ENCODE results near the gene GRID1. TPM values are rescaled to one million over a fixed set of nuclear protein-coding genes. Genes with fewer than 3 reads are reported as not detected.

The GRID1 gene
- total RNA-seq, 1 experiment from 2014 or later: 5.6 TPM

GRCh38 chr10:86337121-86337601 is 29.4 kb downstream of the GRID1 start:
- ChIA-PET RAD21 (ENCODE audit: low non-redundant PET in 1 of 2, low total read pairs in 2 of 2, uncharacterized antibody in 2 of 2, unreplicated experiment in 2 of 2) (no interaction called here), CTCF (no interaction called here), POLR2A (no interaction called here)
- intact Hi-C loops (cut with micrococcal nuclease): no loop called here
- ATAC-seq (no peak), DNase-seq (ENCODE audit: low read depth, low spot score) (no peak)
- Histone ChIP-seq H2AFZ (ENCODE audit: low read depth, low read length, poor library complexity, severe bottlenecking) (no peak overlapping the region), H3K79me2 (ENCODE audit: insufficient read depth, low read length) (no peaks in the 10 kb centered on the region), H3K27ac (ENCODE audit: low read depth, low read length) (no peak overlapping the region), H3K36me3 (ENCODE audit: control insufficient read depth in 1 of 2, insufficient read depth in 2 of 2, low read length in 2 of 2) (no peaks in the 10 kb centered on the region), H3K4me2 (ENCODE audit: low read length) (no peak overlapping the region), H3K27me3 (ENCODE audit: insufficient read depth, low read length) (no peaks in the 10 kb centered on the region), H4K20me1 (ENCODE audit: insufficient read depth) (no peaks in the 10 kb centered on the region), H3K4me1 (ENCODE audit: control insufficient read depth in 1 of 2, insufficient read depth in 2 of 2, low read length in 2 of 2) (peaks cover 2 to 9% of the 10 kb centered on the region in 2 experiments; a peak in 2 of 4 replicates), H3K9ac (ENCODE audit: low read length) (no peak overlapping the region), H3K4me3 (replicated peaks in 1 of 2; ENCODE audit: low read depth in 1 of 2, low read length in 2 of 2) (no peak overlapping the region), H3K9me3 (ENCODE audit: control insufficient read depth in 1 of 2, insufficient read depth in 1 of 2, low read depth in 1 of 2, low read length in 2 of 2) (no peaks in the 10 kb centered on the region), H3K9me2 (ENCODE audit: insufficient read depth) (no peaks in the 10 kb centered on the region)
- TF ChIP-seq POLR2A (IDR thresholded peaks at IDR 0.05; ENCODE audit: borderline replicate concordance, extremely low read depth, insufficient read depth, insufficient read length) (no peak), YY1 (IDR thresholded peaks at IDR 0.05; ENCODE audit: extremely low read depth, insufficient replicate concordance, low read depth, low read length) (no peak), CEBPB (IDR thresholded peaks at IDR 0.05; ENCODE audit: low read depth) (no peak)
- no TSS peak for BruUV-seq (replicated peaks)

- no TSS peak for BruUV-seq (replicated peaks)
- H3K27me3 ChIP-seq (ENCODE audit: insufficient read depth, low read length): no peaks in the 10 kb centered on the region
- H2AFZ ChIP-seq (ENCODE audit: low read depth, low read length, poor library complexity, severe bottlenecking): no peak overlapping the region
- ATAC-seq (no peak), DNase-seq (ENCODE audit: low read depth, low spot score) (no peak)
- no peaks in the 10 kb centered on the region for H3K9me3 ChIP-seq (ENCODE audit: control insufficient read depth in 1 of 2, insufficient read depth in 1 of 2, low read depth in 1 of 2, low read length in 2 of 2)
- H3K4me1 ChIP-seq (ENCODE audit: control insufficient read depth in 1 of 2, insufficient read depth in 2 of 2, low read length in 2 of 2): peaks cover 2 to 9% of the 10 kb centered on the region in 2 experiments; a peak in 2 of 4 replicates
- ChIA-PET CTCF (no interaction called here), RAD21 (ENCODE audit: low non-redundant PET in 1 of 2, low total read pairs in 2 of 2, uncharacterized antibody in 2 of 2, unreplicated experiment in 2 of 2) (no interaction called here), POLR2A (no interaction called here)
- no peaks in the 10 kb centered on the region for H3K79me2 ChIP-seq (ENCODE audit: insufficient read depth, low read length)
- no peak overlapping the region for H3K9ac ChIP-seq (ENCODE audit: low read length)
- intact Hi-C loops (cut with micrococcal nuclease): no loop called here
- H3K36me3 ChIP-seq (ENCODE audit: control insufficient read depth in 1 of 2, insufficient read depth in 2 of 2, low read length in 2 of 2): no peaks in the 10 kb centered on the region
- H3K9me2 ChIP-seq (ENCODE audit: insufficient read depth): no peaks in the 10 kb centered on the region
- H3K4me2 ChIP-seq (ENCODE audit: low read length): no peak overlapping the region
- no peaks in the 10 kb centered on the region for H4K20me1 ChIP-seq (ENCODE audit: insufficient read depth)
- H3K27ac ChIP-seq (ENCODE audit: low read depth, low read length): no peak overlapping the region
- TF ChIP-seq ZBTB33 (IDR thresholded peaks at IDR 0.05; ENCODE audit: extremely low read depth, insufficient replicate concordance, low read length) (no peak), FOSL1 (IDR thresholded peaks at IDR 0.05; ENCODE audit: low read depth) (no peak), MAX (IDR thresholded peaks at IDR 0.05) (no peak)
- no peak overlapping the region for H3K4me3 ChIP-seq (replicated peaks in 1 of 2; ENCODE audit: low read depth in 1 of 2, low read length in 2 of 2)
Observed at GRCh38 chr10:86336341-86336740, 30.3 kb downstream of the GRID1 start.

Measured in HCT116 (cell line).